Keratinocyte (primary cell): ENCODE data around the gene ACSL4. TPM values are rescaled to one million over a fixed set of nuclear protein-coding genes. Genes with fewer than 3 reads are reported as not detected.

Source experiments
- DNase-seq: peaks from one replicate; pipeline ENCODE4 v3.0.0-alpha.2; 2011; ENCODE audit warnings: low read depth, missing footprints, low spot score
- FAIRE-seq: peaks from 2 replicates; lab custom pipeline; 2011; peaks lifted over from hg19 to GRCh38; lab: Jason Lieb, UNC
- H2AFZ ChIP-seq: 2 replicates; pipeline ENCODE4 v1.6.0; 2012; ENCODE audit warnings: low read length, control low read depth, inconsistent platforms; ENCODE audit not compliant: control insufficient read depth
- H3K27ac ChIP-seq: 2 replicates; pipeline ENCODE4 v1.5.1; 2011; ENCODE audit warnings: low read length; ENCODE audit not compliant: control insufficient read depth, insufficient read depth
- H3K27me3 ChIP-seq: 3 replicates; pipeline ENCODE4 v1.6.0; 2011; ENCODE audit warnings: low read length; ENCODE audit not compliant: control insufficient read depth, insufficient read depth; ENCODE audit errors: extremely low read depth
- H3K36me3 ChIP-seq, 2 experiments: 2 replicates in 1 of 2; 3 replicates in 1 of 2; pipeline ENCODE4 v1.5.1; 2011; ENCODE audit warnings: low read length in 2 of 2, mild to moderate bottlenecking in 1 of 2; ENCODE audit not compliant: control insufficient read depth in 2 of 2, insufficient read depth in 2 of 2; ENCODE audit errors: extremely low read depth in 1 of 2
- H3K4me1 ChIP-seq: 3 replicates; pipeline ENCODE4 v1.5.1; 2011; ENCODE audit warnings: low read length; ENCODE audit not compliant: control insufficient read depth, insufficient read depth; ENCODE audit errors: extremely low read depth
- H3K4me2 ChIP-seq: 3 replicates; pipeline ENCODE4 v1.6.0; 2011; ENCODE audit warnings: low read depth, low read length; ENCODE audit not compliant: control insufficient read depth, insufficient read depth; ENCODE audit errors: extremely low read depth
- H3K4me3 ChIP-seq, 3 experiments: fragments of 200-600 bp in 1 of 3; sonication (generic) in 1 of 3; 2 replicates in 2 of 3; 3 replicates in 1 of 3; pipeline ENCODE4 v1.5.1; 2011 to 2016; ENCODE audit warnings: low read length in 3 of 3, mild to moderate bottlenecking in 3 of 3, control low read depth in 2 of 3, inconsistent platforms in 1 of 3, low read depth in 1 of 3, mixed read lengths in 1 of 3, mixed run types in 1 of 3, moderate library complexity in 1 of 3; ENCODE audit not compliant: control insufficient read depth in 2 of 3, insufficient read depth in 2 of 3; ENCODE audit errors: extremely low read depth in 1 of 3
- H3K79me2 ChIP-seq: 2 replicates; pipeline ENCODE4 v1.6.0; 2012; ENCODE audit warnings: low read length; ENCODE audit not compliant: control insufficient read depth, insufficient read depth
- H3K9ac ChIP-seq: 3 replicates; pipeline ENCODE4 v1.6.0; 2011; ENCODE audit warnings: low read length; ENCODE audit not compliant: control insufficient read depth, insufficient read depth; ENCODE audit errors: extremely low read depth
- H3K9me1 ChIP-seq: 3 replicates; pipeline ENCODE4 v1.6.0; 2011; ENCODE audit warnings: low read length; ENCODE audit not compliant: control insufficient read depth, insufficient read depth; ENCODE audit errors: extremely low read depth
- H3K9me3 ChIP-seq: 2 replicates; pipeline ENCODE4 v1.5.1; 2012; ENCODE audit warnings: low read depth, low read length; ENCODE audit not compliant: control insufficient read depth
- H4K20me1 ChIP-seq: 3 replicates; pipeline ENCODE4 v1.6.0; 2011; ENCODE audit warnings: low read length; ENCODE audit not compliant: control insufficient read depth, insufficient read depth; ENCODE audit errors: extremely low read depth
- CTCF ChIP-seq, 3 experiments: IDR thresholded peaks in 1 of 3; conservative IDR thresholded peaks in 1 of 3; optimal IDR thresholded peaks in 1 of 3; 2 replicates in 2 of 3; 3 replicates in 1 of 3; pipeline versions ENCODE3 to v1.5.1; 2011; ENCODE audit warnings: low read length in 3 of 3, mild to moderate bottlenecking in 3 of 3, moderate library complexity in 2 of 3, control low read depth in 1 of 3, inconsistent platforms in 1 of 3; ENCODE audit not compliant: insufficient read depth in 2 of 3; ENCODE audit errors: extremely low read depth in 1 of 3
- EZH2 ChIP-seq: IDR thresholded peaks from one replicate; pipeline ENCODE4 v1.6.1; 2012; ENCODE audit warnings: inconsistent platforms, mild to moderate bottlenecking, low read length, moderate library complexity
- dilution Hi-C: fragments of 300-500 bp; cut with MboI; formaldehyde crosslinking; loops from one replicate; pipeline ENCODE4 v1.7.0; 2020; ENCODE audit warnings: low sequenced_read_pairs; ENCODE audit not compliant: extremely low pct_ligation_motif_present
- polyA plus RNA-seq, 5 experiments: library from polyadenylated mRNA; depleted of rRNA in 3 of 5; stranded (reverse) in 3 of 5; stranded (forward) in 1 of 5; unstranded in 1 of 5; fragments of >200 nt; gene quantifications; 1 replicate in 1 of 5; 2 replicates in 3 of 5; 3 replicates in 1 of 5; pipeline versions ENCODE4 v1.2.1 to v1.2.3, GENCODE V29; 2011 to 2012; ENCODE audit warnings: missing spikeins in 2 of 5, low read depth in 1 of 5, low replicate concordance in 1 of 5

ACSL4 gene
- polyA plus RNA-seq, 1 donor (not counting 4 experiments of a cell fraction or from before 2014, with no cell fraction given) = 78.3 TPM

- Histone ChIP-seq H3K79me2 (peaks cover 65% of the 10 kb centered on the region), H3K27me3 (no peaks in the 10 kb centered on the region), H3K4me1 (no peaks in the 10 kb centered on the region), H3K9ac (no peak overlapping the region), H3K9me1 (no peaks in the 10 kb centered on the region), H3K4me2 (no peak overlapping the region), H3K27ac (no peak overlapping the region), H4K20me1 (peaks cover 5% of the 10 kb centered on the region), H2AFZ (no peak overlapping the region), H3K9me3 (no peaks in the 10 kb centered on the region), H3K36me3 (peaks cover 2 to 3% of the 10 kb centered on the region in 2 experiments), H3K4me3 (no peak overlapping the region)
- TF ChIP-seq CTCF (optimal IDR thresholded peaks at IDR 0.05 in 1 of 3, IDR thresholded peaks at IDR 0.05 in 1 of 3, conservative IDR thresholded peaks at IDR 0.05 in 1 of 3; ENCODE audit: extremely low read depth in 1 of 3, insufficient read depth in 2 of 3, low read length in 3 of 3) = no peak
- no peak for TF ChIP-seq EZH2
- dilution Hi-C loops = no loop called here
- DNase-seq (no peak), FAIRE-seq (no peak)
Observed at GRCh38 chrX:109687903-109688302, 45.2 kb downstream of the ACSL4 start.

- no peaks in the 10 kb centered on the region for H3K4me1 ChIP-seq
- TF ChIP-seq CTCF (optimal IDR thresholded peaks at IDR 0.05 in 1 of 3, IDR thresholded peaks at IDR 0.05 in 1 of 3, conservative IDR thresholded peaks at IDR 0.05 in 1 of 3; ENCODE audit: extremely low read depth in 1 of 3, insufficient read depth in 2 of 3, low read length in 3 of 3) (no peak), EZH2 (no peak)
- no peak overlapping the region for H3K4me2 ChIP-seq
- peaks cover 5% of the 10 kb centered on the region for H4K20me1 ChIP-seq
- no peaks in the 10 kb centered on the region for H3K27me3 ChIP-seq
- H3K9ac ChIP-seq = no peak overlapping the region
- peaks cover 51% of the 10 kb centered on the region for H3K79me2 ChIP-seq
- FAIRE-seq (no peak), DNase-seq (no peak)
- no peaks in the 10 kb centered on the region for H3K9me3 ChIP-seq
- no peak overlapping the region for H3K4me3 ChIP-seq
- dilution Hi-C loops = no loop called here
- no peak overlapping the region for H2AFZ ChIP-seq
- H3K27ac ChIP-seq = no peak overlapping the region
- no peaks in the 10 kb centered on the region for H3K9me1 ChIP-seq
- peaks cover 2 to 4% of the 10 kb centered on the region in 2 experiments for H3K36me3 ChIP-seq
Observed at GRCh38 chrX:109685656-109686078, 47.4 kb downstream of the ACSL4 start.
